ENCODE data around the gene NELL2. TPM values are rescaled to one million over a fixed set of nuclear protein-coding genes. Genes with fewer than 3 reads are reported as not detected.

Gene NELL2
- polyA plus RNA-seq, 1 of the 3 experiments (the other 2 are of a cell fraction): 0.35 TPM

GRCh38 chr12:44817687-44818086, 58.4 kb downstream of the NELL2 start:
- Histone ChIP-seq H3K4me2 (no peak overlapping the region), H3F3A (replicated peaks; ENCODE audit: insufficient read depth) (no peaks in the 10 kb centered on the region), H3K9me3 (no peaks in the 10 kb centered on the region), H3K36me3 (replicated peaks in 1 of 2; ENCODE audit: control insufficient read depth in 1 of 2, insufficient read depth in 2 of 2, low read length in 1 of 2) (no peaks in the 10 kb centered on the region), H3K27ac (ENCODE audit: low read depth in 2 of 2, low read length in 1 of 2) (no peak overlapping the region), H2AFZ (ENCODE audit: low read depth) (no peak overlapping the region), H3K27me3 (ENCODE audit: insufficient read depth) (no peaks in the 10 kb centered on the region), H3K4me1 (ENCODE audit: control insufficient read depth in 1 of 2, insufficient read depth in 2 of 2, low read depth in 1 of 2, low read length in 1 of 2) (no peaks in the 10 kb centered on the region; a peak in 1 of 4 replicates), H3K9ac (no peak overlapping the region), H3K9me2 (no peaks in the 10 kb centered on the region), H3K79me2 (ENCODE audit: insufficient read depth) (no peaks in the 10 kb centered on the region), H4K20me1 (ENCODE audit: insufficient read depth) (no peaks in the 10 kb centered on the region), H3K4me3 (ENCODE audit: low read depth in 2 of 2, low read length in 1 of 2) (no peak overlapping the region)
- 60% methylated on average over 3 of the region's 3 CpGs for WGBS (ENCODE audit: low lambda C conversion rate)
- CTCF ChIA-PET: no interaction called here
- no peak for DNase-seq
- POLR2A ChIA-PET: no interaction called here
- TF ChIP-seq TEAD4 (IDR thresholded peaks at IDR 0.05; ENCODE audit: borderline replicate concordance, insufficient read depth) (no peak), RAD21 (IDR thresholded peaks at IDR 0.05; ENCODE audit: low read length) (no peak), SMC3 (IDR thresholded peaks at IDR 0.05; ENCODE audit: low read depth, low read length) (no peak), USF2 (IDR thresholded peaks at IDR 0.05; ENCODE audit: borderline replicate concordance, low read depth, low read length) (no peak)

- H2AFZ ChIP-seq (ENCODE audit: low read depth): no peak overlapping the region
- CTCF ChIA-PET: no interaction called here
Measured at GRCh38 chr12:44816446-44817017, 59.6 kb downstream of the NELL2 start.

More at GRCh38 chr12:44816446-44817017, 59.6 kb downstream of the NELL2 start:
- no peaks in the 10 kb centered on the region; a peak in 1 of 4 replicates for H3K4me1 ChIP-seq (ENCODE audit: control insufficient read depth in 1 of 2, insufficient read depth in 2 of 2, low read depth in 1 of 2, low read length in 1 of 2)
- POLR2A ChIA-PET: no interaction called here
- H3K27me3 ChIP-seq (ENCODE audit: insufficient read depth): no peaks in the 10 kb centered on the region
- H3K79me2 ChIP-seq (ENCODE audit: insufficient read depth): no peaks in the 10 kb centered on the region
- no peak overlapping the region for H3K27ac ChIP-seq (ENCODE audit: low read depth in 2 of 2, low read length in 1 of 2)
- H3K9ac ChIP-seq: no peak overlapping the region
- no peaks in the 10 kb centered on the region for H3K36me3 ChIP-seq (replicated peaks in 1 of 2; ENCODE audit: control insufficient read depth in 1 of 2, insufficient read depth in 2 of 2, low read length in 1 of 2)
- H3K9me2 ChIP-seq: no peaks in the 10 kb centered on the region
- no peak overlapping the region for H3K4me2 ChIP-seq
- H3F3A ChIP-seq (replicated peaks; ENCODE audit: insufficient read depth): no peaks in the 10 kb centered on the region
- DNase-seq: no peak
- H3K9me3 ChIP-seq: no peaks in the 10 kb centered on the region
- H4K20me1 ChIP-seq (ENCODE audit: insufficient read depth): no peaks in the 10 kb centered on the region
- TF ChIP-seq NRF1 (IDR thresholded peaks at IDR 0.05; ENCODE audit: low read depth, low read length) (no peak), FOSL2 (IDR thresholded peaks at IDR 0.05; ENCODE audit: borderline replicate concordance, low read depth) (no peak), YY1 (IDR thresholded peaks at IDR 0.05; ENCODE audit: low read depth) (no peak), ELF1 (IDR thresholded peaks at IDR 0.05) (no peak), GABPA (IDR thresholded peaks at IDR 0.05; ENCODE audit: low read depth) (no peak), ZBTB33 (IDR thresholded peaks at IDR 0.05; ENCODE audit: borderline replicate concordance, low read depth) (no peak), RCOR1 (IDR thresholded peaks at IDR 0.05; ENCODE audit: low read length) (no peak), SIN3A (IDR thresholded peaks at IDR 0.05; ENCODE audit: borderline replicate concordance, low read depth, low read length) (no peak), CHD2 (IDR thresholded peaks at IDR 0.05; ENCODE audit: low read length, partially characterized antibody) (no peak), SMC3 (IDR thresholded peaks at IDR 0.05; ENCODE audit: low read depth, low read length) (no peak)
- 81% methylated on average over 4 of the region's 4 CpGs for WGBS (ENCODE audit: low lambda C conversion rate)
- H3K4me3 ChIP-seq (ENCODE audit: low read depth in 2 of 2, low read length in 1 of 2): no peak overlapping the region

Data from SK-N-SH (cell line).